ENCODE data around the gene TNFRSF4.

TNFRSF4 gene

DNA sequence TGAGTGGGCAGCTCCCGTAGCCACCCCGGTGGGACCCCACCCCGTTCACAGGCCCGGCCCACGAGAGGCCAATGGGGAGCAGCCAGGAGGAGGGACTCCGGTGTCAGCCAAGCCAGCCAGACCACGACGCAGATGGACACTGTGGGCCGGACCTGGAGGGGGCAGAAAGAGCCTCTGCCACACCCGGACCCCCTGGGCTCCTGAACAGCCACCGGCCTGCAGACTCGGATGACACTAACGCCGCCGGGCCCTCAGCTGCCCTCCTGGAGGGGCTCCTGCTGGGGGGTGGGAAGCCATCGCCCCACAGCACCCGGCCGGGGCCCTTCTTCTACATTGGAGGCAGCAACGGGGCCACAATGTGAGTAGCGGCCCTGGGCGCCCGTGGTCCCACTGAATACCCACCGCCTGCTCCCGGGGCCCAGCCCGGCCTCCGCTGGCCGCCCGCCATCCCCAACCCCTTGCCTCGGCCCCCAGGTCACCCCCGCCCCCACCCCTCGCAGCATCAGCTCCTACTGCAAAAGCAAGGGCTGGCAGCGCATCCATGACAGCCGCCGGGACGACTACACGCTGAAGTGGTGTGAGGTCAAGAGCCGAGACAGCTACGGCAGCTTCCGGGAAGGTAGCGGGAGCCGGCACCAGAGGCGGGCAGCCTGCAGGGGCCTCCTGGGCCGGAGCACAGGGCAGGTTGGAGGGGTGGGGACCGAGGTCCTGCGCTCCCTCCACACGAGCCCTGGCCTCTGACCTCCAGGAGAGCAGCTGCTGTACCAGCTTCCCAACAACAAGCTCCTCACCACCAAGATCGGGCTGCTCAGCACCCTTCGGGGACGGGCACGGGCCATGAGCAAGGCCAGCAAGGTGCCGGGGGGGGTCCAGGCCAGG lies 33.7 kb downstream of the TNFRSF4 start:
- no peak for TF ChIP-seq CTCF (IDR thresholded peaks at IDR 0.05)

- TF ChIP-seq CTCF (IDR thresholded peaks at IDR 0.05) = no peak
These were observed 34.5 kb downstream of the TNFRSF4 start for GRCh38 chr1:1179346-1179982.

- no peak for TF ChIP-seq CTCF (IDR thresholded peaks at IDR 0.05)
These were observed 35.1 kb downstream of the TNFRSF4 start for GRCh38 chr1:1178794-1179331.

DNA sequence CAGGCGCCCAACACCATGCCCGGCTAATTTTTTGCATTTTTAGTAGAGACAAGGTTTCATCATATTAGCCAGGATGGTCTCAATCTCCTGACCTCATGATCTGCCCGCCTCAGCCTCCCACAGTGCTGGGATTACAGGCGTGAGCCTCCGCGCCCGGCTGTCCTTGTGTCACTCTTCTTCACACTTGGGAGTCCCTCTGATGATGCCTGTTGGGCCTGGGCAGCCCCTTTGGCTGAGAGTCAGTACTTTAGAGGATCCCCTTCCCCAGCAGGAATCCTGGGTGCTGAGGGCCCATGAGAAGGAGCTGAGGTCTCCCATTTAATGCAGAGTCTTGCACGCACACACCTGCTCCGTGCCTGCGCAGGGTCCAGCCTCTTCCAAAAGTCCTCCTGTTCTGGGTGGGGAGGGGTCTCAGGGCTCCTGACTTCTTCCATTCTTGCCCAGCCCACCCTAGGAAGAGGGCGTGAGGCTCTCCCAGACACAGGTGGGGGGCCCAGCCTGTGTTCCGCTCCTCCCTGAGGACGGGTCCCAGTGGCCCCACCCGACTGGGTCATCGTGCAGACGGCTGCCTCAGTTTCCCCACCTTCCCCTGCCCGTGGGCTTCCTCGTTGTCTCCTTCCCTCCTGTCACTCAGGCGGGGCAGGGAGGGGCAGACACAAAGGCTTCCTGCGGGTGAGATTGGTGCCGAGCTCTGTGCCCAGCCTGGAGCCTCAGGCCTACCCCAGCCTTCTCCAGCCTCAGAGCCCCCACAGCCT lies 36.3 kb downstream of the TNFRSF4 start:
- TF ChIP-seq CTCF (IDR thresholded peaks at IDR 0.05) = no peak

DNA sequence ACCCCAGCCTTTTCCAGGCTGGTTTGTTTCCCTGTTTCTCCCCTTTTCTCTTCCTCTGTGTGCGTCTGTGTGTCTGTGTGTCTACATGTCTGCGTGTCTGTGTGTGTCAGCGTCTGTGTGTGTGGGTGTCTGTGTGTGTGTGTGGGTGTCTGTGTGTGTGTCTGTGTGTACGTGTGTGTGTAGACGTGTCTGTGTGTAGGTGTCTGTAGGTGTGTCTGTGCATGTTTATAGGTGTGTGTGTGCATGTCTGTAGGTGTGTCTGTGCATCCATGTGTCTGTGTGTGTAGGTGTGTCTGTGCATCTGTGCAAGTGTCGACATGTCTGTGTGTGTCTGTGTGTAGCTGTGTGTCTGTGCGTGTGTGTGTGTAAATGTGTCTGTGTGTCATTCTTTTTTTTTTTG lies 37.0 kb downstream of the TNFRSF4 start:
- no peak for TF ChIP-seq CTCF (IDR thresholded peaks at IDR 0.05)

- TF ChIP-seq CTCF (IDR thresholded peaks at IDR 0.05) = no peak
These were observed 38.5 kb downstream of the TNFRSF4 start for GRCh38 chr1:1175221-1176062.

All from LNCAP (cell line).